ENCODE data around the gene PDE4A. TPM values are rescaled to one million over a fixed set of nuclear protein-coding genes. Genes with fewer than 3 reads are reported as not detected.

The PDE4A gene
- total and polyA plus RNA-seq, 2 of the 13 experiments (the other 11 are each of a cell fraction or from before 2014, with no cell fraction given), result 1.1 to 4.1 TPM

- TF ChIP-seq TSC22D2 (CRISPR knock-in tag; IDR thresholded peaks at IDR 0.05; ENCODE audit: borderline replicate concordance) (no peak), ZNF20 (CRISPR knock-in tag; IDR thresholded peaks at IDR 0.05) (no peak), KMT2A (CRISPR knock-in tag; IDR thresholded peaks at IDR 0.05) (peak; percentile 47; the same call in 1 of the 2 replicates), GMEB1 (CRISPR knock-in tag; IDR thresholded peaks at IDR 0.05; ENCODE audit: borderline replicate concordance) (peak; percentile 58; the same call in 1 of the 2 replicates), KLF13 (CRISPR knock-in tag; IDR thresholded peaks at IDR 0.05) (no peak), ZNF383 (CRISPR knock-in tag; IDR thresholded peaks at IDR 0.05; ENCODE audit: borderline replicate concordance) (no peak), SETDB1 (CRISPR knock-in tag; IDR thresholded peaks at IDR 0.05; ENCODE audit: borderline replicate concordance) (no peak), NAIF1 (CRISPR knock-in tag; IDR thresholded peaks at IDR 0.05; ENCODE audit: borderline replicate concordance) (peak; percentile 93), PLSCR1 (CRISPR knock-in tag; IDR thresholded peaks at IDR 0.05; ENCODE audit: borderline replicate concordance) (no peak), NR1H2 (CRISPR knock-in tag; IDR thresholded peaks at IDR 0.05; ENCODE audit: borderline replicate concordance, low read depth) (no peak), ZNF576 (CRISPR knock-in tag; IDR thresholded peaks at IDR 0.05) (no peak), AHDC1 (CRISPR knock-in tag; IDR thresholded peaks at IDR 0.05; ENCODE audit: borderline replicate concordance) (no peak)
Measured at GRCh38 chr19:10403137-10404021, 17.0 kb upstream of the PDE4A start, which contains the start of gene CDC37 (continued).
